Chondrocyte (in vitro differentiated cells): ENCODE results near the gene ILRUN. TPM values are rescaled to one million over a fixed set of nuclear protein-coding genes. Genes with fewer than 3 reads are reported as not detected.
"Not testable (repeated sequence)": the region's sequence is repeated elsewhere in the genome, so short reads cannot be mapped to it uniquely, and the experiment has no call there.

Source experiments
- DNase-seq: peaks from one replicate; pipeline ENCODE4 v3.0.0; 2021; ENCODE audit warnings: mixed read lengths, low spot score
- H3K27ac Mint-ChIP-seq: one replicate; pipeline ENCODE4 v1.8.0; 2021; ENCODE audit warnings: mild to moderate bottlenecking, moderate library complexity, mixed read lengths; ENCODE audit not compliant: unreplicated experiment
- H3K27me3 Mint-ChIP-seq: 2 replicates; pipeline ENCODE4 v1.8.0; 2021; ENCODE audit warnings: low read depth, mixed read lengths
- H3K36me3 Mint-ChIP-seq: 2 replicates; pipeline ENCODE4 v1.8.0; 2021; ENCODE audit warnings: low read depth, mixed read lengths
- H3K4me1 Mint-ChIP-seq: 2 replicates; pipeline ENCODE4 v1.8.0; 2021; ENCODE audit warnings: low read depth, mild to moderate bottlenecking, mixed read lengths
- H3K4me3 Mint-ChIP-seq: one replicate; pipeline ENCODE4 v1.8.0; 2021; ENCODE audit warnings: mild to moderate bottlenecking, moderate library complexity, mixed read lengths; ENCODE audit not compliant: unreplicated experiment
- H3K9me3 Mint-ChIP-seq: 2 replicates; pipeline ENCODE4 v1.8.0; 2021; ENCODE audit warnings: low read depth, mixed read lengths
- total RNA-seq: library from RNA; stranded (reverse); gene quantifications from 3 replicates; pipeline ENCODE4 v1.2.1, GENCODE V29; 2021
- TF ChIP-seq, protein P1 (sequence below): fragments of 200-600 bp; sonication (generic); IDR thresholded peaks from 2 replicates; pipeline ENCODE4 v1.5.0; 2021; ENCODE audit warnings: antibody characterized with exemption, mild to moderate bottlenecking, moderate library complexity

Gene ILRUN
- total RNA-seq, 1 donor from 2014 or later = 45.9 TPM

DNA sequence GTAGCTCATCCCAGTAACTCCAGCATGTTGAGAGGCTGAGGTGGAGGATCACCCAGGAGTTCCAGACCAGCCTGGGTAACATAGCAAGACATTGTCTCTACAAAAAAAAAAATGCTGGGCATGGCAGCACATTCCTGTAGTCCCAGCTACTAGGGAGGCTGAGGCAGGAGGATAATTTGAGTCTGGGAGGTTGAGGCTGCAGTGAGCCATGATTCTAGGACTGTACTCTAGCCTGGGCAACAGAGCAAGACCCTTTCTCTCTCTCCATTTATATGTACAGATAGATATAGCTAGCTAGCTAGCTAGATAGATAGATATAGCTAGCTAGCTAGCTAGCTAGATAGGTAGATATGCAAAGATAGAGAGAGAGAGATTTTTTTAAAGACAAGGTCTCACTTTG lies 20.4 kb downstream of the ILRUN start:
- H3K36me3 Mint-ChIP-seq = peaks cover 2% of the 10 kb centered on the region
- H3K9me3 Mint-ChIP-seq = no peaks in the 10 kb centered on the region
- peaks cover 36% of the 10 kb centered on the region for H3K4me1 Mint-ChIP-seq
- DNase-seq = no peak
- H3K27ac Mint-ChIP-seq = no peak overlapping the region
- H3K4me3 Mint-ChIP-seq = no peak overlapping the region
- TF ChIP-seq, protein P1, sequence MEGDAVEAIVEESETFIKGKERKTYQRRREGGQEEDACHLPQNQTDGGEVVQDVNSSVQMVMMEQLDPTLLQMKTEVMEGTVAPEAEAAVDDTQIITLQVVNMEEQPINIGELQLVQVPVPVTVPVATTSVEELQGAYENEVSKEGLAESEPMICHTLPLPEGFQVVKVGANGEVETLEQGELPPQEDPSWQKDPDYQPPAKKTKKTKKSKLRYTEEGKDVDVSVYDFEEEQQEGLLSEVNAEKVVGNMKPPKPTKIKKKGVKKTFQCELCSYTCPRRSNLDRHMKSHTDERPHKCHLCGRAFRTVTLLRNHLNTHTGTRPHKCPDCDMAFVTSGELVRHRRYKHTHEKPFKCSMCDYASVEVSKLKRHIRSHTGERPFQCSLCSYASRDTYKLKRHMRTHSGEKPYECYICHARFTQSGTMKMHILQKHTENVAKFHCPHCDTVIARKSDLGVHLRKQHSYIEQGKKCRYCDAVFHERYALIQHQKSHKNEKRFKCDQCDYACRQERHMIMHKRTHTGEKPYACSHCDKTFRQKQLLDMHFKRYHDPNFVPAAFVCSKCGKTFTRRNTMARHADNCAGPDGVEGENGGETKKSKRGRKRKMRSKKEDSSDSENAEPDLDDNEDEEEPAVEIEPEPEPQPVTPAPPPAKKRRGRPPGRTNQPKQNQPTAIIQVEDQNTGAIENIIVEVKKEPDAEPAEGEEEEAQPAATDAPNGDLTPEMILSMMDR = no peak
- no peaks in the 10 kb centered on the region for H3K27me3 Mint-ChIP-seq

DNA sequence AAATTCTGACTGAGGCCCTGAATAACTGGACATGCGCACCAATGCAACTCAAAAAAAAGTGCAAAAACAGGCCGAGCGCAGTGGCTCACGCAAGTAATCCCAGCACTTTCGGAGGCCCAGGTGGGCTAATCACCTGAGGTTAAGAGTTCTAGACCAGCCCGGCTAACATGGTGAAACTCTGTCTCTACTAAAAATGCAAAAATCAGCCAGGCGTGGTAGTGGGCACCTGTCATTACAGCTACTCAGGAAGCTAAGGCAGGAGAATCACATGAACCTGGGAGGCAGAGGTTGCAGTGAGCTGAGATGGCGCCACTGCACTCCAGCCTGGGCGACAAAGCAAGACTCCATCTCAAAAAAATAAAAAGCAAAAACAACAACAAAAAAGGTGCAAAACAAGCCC lies 21.6 kb downstream of the ILRUN start:
- H3K36me3 Mint-ChIP-seq, H3K9me3 Mint-ChIP-seq, H3K27me3 Mint-ChIP-seq, DNase-seq, H3K4me3 Mint-ChIP-seq, H3K27ac Mint-ChIP-seq: not testable (repeated sequence)
- peaks cover 34% of the 10 kb centered on the region for H3K4me1 Mint-ChIP-seq

DNA sequence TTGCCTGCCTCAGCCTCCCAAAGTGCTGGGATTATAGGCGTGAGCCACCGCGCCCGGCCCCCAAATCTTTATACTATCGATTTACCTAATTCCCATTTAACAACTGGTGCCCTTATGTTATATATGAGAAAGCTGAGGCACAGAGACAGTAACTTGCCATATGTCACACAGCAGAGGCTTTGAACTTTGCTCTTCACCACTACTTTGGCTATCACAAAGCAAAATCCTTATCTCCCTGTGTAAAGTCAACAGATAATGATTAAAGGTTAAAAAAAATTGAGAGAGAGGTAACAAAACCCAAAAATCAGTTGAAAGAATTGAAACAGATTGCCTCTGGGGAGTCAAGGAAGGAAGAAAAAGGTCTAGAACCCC lies 22.3 kb downstream of the ILRUN start:
- TF ChIP-seq, protein P1 = no peak
- Mint-ChIP-seq H3K27me3 (no peaks in the 10 kb centered on the region), H3K4me3 (no peak overlapping the region), H3K36me3 (peaks cover 2% of the 10 kb centered on the region), H3K4me1 (peaks cover 30% of the 10 kb centered on the region), H3K27ac (no peak overlapping the region), H3K9me3 (no peaks in the 10 kb centered on the region)
- no peak for DNase-seq

DNA sequence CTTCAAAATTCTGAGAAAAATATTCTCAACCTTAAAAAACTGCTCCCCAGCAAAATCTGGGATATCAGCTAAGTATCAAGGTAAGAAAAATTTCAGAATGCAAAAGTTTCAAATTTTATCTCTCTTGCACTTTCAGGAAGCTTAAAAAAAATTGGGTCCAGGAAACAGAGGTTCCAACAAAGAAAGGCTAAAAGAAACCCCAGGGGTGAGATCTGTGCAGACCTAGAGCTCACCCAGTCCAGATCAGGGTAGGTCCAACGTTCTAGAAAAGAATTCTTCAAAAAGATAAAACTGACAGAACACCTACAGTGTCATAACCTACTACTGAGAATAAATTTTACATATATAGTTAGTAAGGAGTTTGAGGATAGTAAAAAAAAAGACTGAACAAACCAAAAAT lies 23.5 kb downstream of the ILRUN start:
- no peaks in the 10 kb centered on the region for H3K27me3 Mint-ChIP-seq
- H3K4me3 Mint-ChIP-seq = no peak overlapping the region
- DNase-seq = no peak
- H3K36me3 Mint-ChIP-seq = peaks cover 2% of the 10 kb centered on the region
- H3K4me1 Mint-ChIP-seq = peaks cover 30% of the 10 kb centered on the region
- TF ChIP-seq, protein P1 = no peak
- no peaks in the 10 kb centered on the region for H3K9me3 Mint-ChIP-seq
- H3K27ac Mint-ChIP-seq = peak overlapping the region; percentile 12

DNA sequence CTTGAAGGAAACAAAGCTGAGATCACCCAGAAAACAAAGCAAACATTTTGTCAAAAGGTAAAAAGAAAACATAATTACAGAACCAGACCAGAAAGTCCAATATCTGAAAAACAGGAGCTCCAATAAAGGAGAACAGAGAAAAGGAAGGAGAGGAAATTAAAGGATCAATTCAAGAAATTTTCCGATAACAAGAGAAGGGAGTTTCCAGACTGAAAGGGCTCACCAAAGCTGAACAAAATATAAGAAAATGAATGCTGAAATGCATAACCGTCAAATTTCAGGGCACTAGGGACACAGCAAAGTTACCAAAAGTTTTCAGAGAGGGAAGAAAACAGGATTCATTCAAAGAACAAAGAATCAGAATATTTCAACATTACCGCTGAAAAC lies 23.9 kb downstream of the ILRUN start:
- Mint-ChIP-seq H3K27me3 (no peaks in the 10 kb centered on the region), H3K27ac (no peak overlapping the region), H3K4me1 (peaks cover 31% of the 10 kb centered on the region)

More for the DNA sequence above, 23.9 kb downstream of the ILRUN start:
- Mint-ChIP-seq H3K4me3 (no peak overlapping the region), H3K9me3 (no peaks in the 10 kb centered on the region), H3K36me3 (peaks cover 2% of the 10 kb centered on the region)
- TF ChIP-seq, protein P1 = no peak
- no peak for DNase-seq
